ENCODE data around the gene STAG1.

GRCh38 chr3:136332776-136333175, 419.4 kb downstream of the STAG1 start:
- TF ChIP-seq NR2F2 (IDR thresholded peaks at IDR 0.05): no peak
- TF ChIP-seq CTCF (IDR thresholded peaks at IDR 0.05; ENCODE audit: low read depth, low read length, missing input control): no peak
- TF ChIP-seq FOXA2 (IDR thresholded peaks at IDR 0.05): no peak
- no peak for TF ChIP-seq YY1 (IDR thresholded peaks at IDR 0.05)
- no peak for TF ChIP-seq RXRA (IDR thresholded peaks at IDR 0.05)
- TF ChIP-seq RAD21 (IDR thresholded peaks at IDR 0.05): no peak
- TF ChIP-seq REST (IDR thresholded peaks at IDR 0.05): no peak
- TF ChIP-seq JUND (IDR thresholded peaks at IDR 0.05): no peak
- TF ChIP-seq FOXA1 (IDR thresholded peaks at IDR 0.05): no peak
- TF ChIP-seq TAF1 (conservative IDR thresholded peaks at IDR 0.05): no peak
- no peak for TF ChIP-seq GABPA (IDR thresholded peaks at IDR 0.05 in 1 of 2, conservative IDR thresholded peaks at IDR 0.05 in 1 of 2)
- no peak for TF ChIP-seq HNF4G (IDR thresholded peaks at IDR 0.05)
- TF ChIP-seq EGR1 (IDR thresholded peaks at IDR 0.05; ENCODE audit: low read depth in 2 of 2): no peak
- no peak for TF ChIP-seq MAX (IDR thresholded peaks at IDR 0.05)
